H9 (cell line): ENCODE measurements around the gene RHOH. TPM values are rescaled to one million over a fixed set of nuclear protein-coding genes. Genes with fewer than 3 reads are reported as not detected.

ENCODE experiments used
- DNase-seq: peaks from one replicate; pipeline ENCODE4 v3.0.0-alpha.2; 2017
- H2AFZ ChIP-seq: one replicate; pipeline ENCODE4 v1.6.1; 2013; ENCODE audit warnings: mild to moderate bottlenecking, low read length, control low read depth, moderate library complexity
- H2AK5ac ChIP-seq: 2 replicates; pipeline ENCODE4 v1.6.1; 2013; ENCODE audit warnings: low read length, control low read depth, mixed read lengths; ENCODE audit not compliant: insufficient read length
- H2BK120ac ChIP-seq: one replicate; pipeline ENCODE4 v1.6.1; 2013; ENCODE audit warnings: low read depth, mild to moderate bottlenecking, low read length, control low read depth, inconsistent platforms; ENCODE audit not compliant: poor library complexity, severe bottlenecking
- H2BK12ac ChIP-seq: 2 replicates; pipeline ENCODE4 v1.6.1; 2013; ENCODE audit warnings: low read length, control low read depth, mixed read lengths, low read depth; ENCODE audit not compliant: insufficient read length
- H2BK15ac ChIP-seq: 2 replicates; pipeline ENCODE4 v1.6.1; 2013; ENCODE audit warnings: low read depth, low read length, control low read depth
- H2BK20ac ChIP-seq: one replicate; pipeline ENCODE4 v1.6.1; 2013; ENCODE audit warnings: low read depth, mild to moderate bottlenecking, low read length, control low read depth, inconsistent platforms; ENCODE audit not compliant: poor library complexity, severe bottlenecking
- H2BK5ac ChIP-seq: 2 replicates; pipeline ENCODE4 v1.6.1; 2013; ENCODE audit warnings: low read length, control low read depth, mixed read lengths; ENCODE audit not compliant: insufficient read length
- H3K14ac ChIP-seq: 2 replicates; pipeline ENCODE4 v1.6.1; 2013; ENCODE audit warnings: low read length, control low read depth; ENCODE audit not compliant: insufficient read depth
- H3K18ac ChIP-seq: 2 replicates; pipeline ENCODE4 v1.6.1; 2013; ENCODE audit warnings: low read depth, mild to moderate bottlenecking, mixed read lengths, low read length, control low read depth; ENCODE audit not compliant: insufficient read length
- H3K23ac ChIP-seq: 2 replicates; pipeline ENCODE4 v1.6.1; 2013; ENCODE audit warnings: low read length, control low read depth, mixed read lengths, low read depth; ENCODE audit not compliant: insufficient read length
- H3K23me2 ChIP-seq: 2 replicates; pipeline ENCODE4 v1.6.1; 2013; ENCODE audit warnings: low read depth, mild to moderate bottlenecking, mixed read lengths, low read length, control low read depth; ENCODE audit not compliant: insufficient read length, poor library complexity, severe bottlenecking
- H3K27ac ChIP-seq: 2 replicates; pipeline ENCODE4 v1.5.1; 2013; ENCODE audit warnings: low read length, control low read depth, mixed read lengths, low read depth; ENCODE audit not compliant: insufficient read length
- H3K27me3 ChIP-seq: 2 replicates; pipeline ENCODE4 v1.6.1; 2013; ENCODE audit warnings: low read length, control low read depth, inconsistent platforms; ENCODE audit not compliant: insufficient read depth
- H3K4ac ChIP-seq: 2 replicates; pipeline ENCODE4 v1.6.1; 2013; ENCODE audit warnings: low read depth, mild to moderate bottlenecking, control low read depth, inconsistent platforms, low read length, moderate library complexity
- H3K4me1 ChIP-seq: 2 replicates; pipeline ENCODE4 v1.6.1; 2013; ENCODE audit warnings: low read length, control low read depth, inconsistent platforms; ENCODE audit not compliant: insufficient read depth
- H3K4me2 ChIP-seq: 2 replicates; pipeline ENCODE4 v1.6.1; 2013; ENCODE audit warnings: low read length, control low read depth, mixed read lengths; ENCODE audit not compliant: insufficient read length, insufficient read depth
- H3K56ac ChIP-seq: 2 replicates; pipeline ENCODE4 v1.6.1; 2013; ENCODE audit warnings: low read depth, mild to moderate bottlenecking, mixed read lengths, low read length, control low read depth; ENCODE audit not compliant: insufficient read length
- H3K79me1 ChIP-seq: 2 replicates; pipeline ENCODE4 v1.6.1; 2013; ENCODE audit warnings: low read depth, mild to moderate bottlenecking, moderate library complexity, low read length, control low read depth, inconsistent platforms; ENCODE audit not compliant: insufficient read depth, poor library complexity, severe bottlenecking
- H3K79me2 ChIP-seq: 2 replicates; pipeline ENCODE4 v1.6.1; 2013; ENCODE audit warnings: low read length, control low read depth, inconsistent platforms; ENCODE audit not compliant: insufficient read depth
- H3K9ac ChIP-seq: 2 replicates; pipeline ENCODE4 v1.6.1; 2013; ENCODE audit warnings: low read length, control low read depth, mixed read lengths; ENCODE audit not compliant: insufficient read length; ENCODE audit errors: extremely low read depth
- H3K9me3 ChIP-seq: one replicate; pipeline ENCODE4 v1.6.1; 2013; ENCODE audit warnings: low read depth, low read length, inconsistent platforms; ENCODE audit not compliant: control insufficient read depth
- H3T11ph ChIP-seq: one replicate; pipeline ENCODE4 v1.6.1; 2013; ENCODE audit warnings: mild to moderate bottlenecking, low read length, control low read depth, inconsistent platforms
- H4K20me1 ChIP-seq: one replicate; pipeline ENCODE4 v1.6.1; 2013; ENCODE audit not compliant: control insufficient read depth, insufficient read length, insufficient read depth
- H4K5ac ChIP-seq: 2 replicates; pipeline ENCODE4 v1.6.1; 2013; ENCODE audit warnings: low read depth, mild to moderate bottlenecking, mixed read lengths, low read length, control low read depth; ENCODE audit not compliant: insufficient read length
- H4K8ac ChIP-seq: replicated peaks from 2 replicates; pipeline ENCODE4 v1.6.1; 2013; ENCODE audit warnings: low read length, control low read depth, mixed read lengths, low read depth; ENCODE audit not compliant: insufficient read length
- H4K91ac ChIP-seq: 2 replicates; pipeline ENCODE4 v1.6.1; 2013; ENCODE audit warnings: low read depth, mild to moderate bottlenecking, moderate library complexity, mixed read lengths, low read length, control low read depth; ENCODE audit not compliant: insufficient read length
- H3K27ac Mint-ChIP-seq, 3 experiments: 2 replicates in 2 of 3; 3 replicates in 1 of 3; pipeline ENCODE4 v1.8.0; 2020 to 2021; ENCODE audit warnings: mixed read lengths in 3 of 3, mild to moderate bottlenecking in 1 of 3, moderate library complexity in 1 of 3
- H3K27me3 Mint-ChIP-seq: 2 replicates; pipeline ENCODE4 v1.8.0; 2021; ENCODE audit warnings: low read depth, mild to moderate bottlenecking, moderate library complexity, mixed read lengths
- H3K36me3 Mint-ChIP-seq, 3 experiments: 2 replicates in 2 of 3; 3 replicates in 1 of 3; pipeline ENCODE4 v1.8.0; 2020 to 2021; ENCODE audit warnings: low read depth in 3 of 3, mixed read lengths in 3 of 3; ENCODE audit not compliant: insufficient read depth in 1 of 3
- H3K4me1 Mint-ChIP-seq, 2 experiments: 2 replicates each; pipeline ENCODE4 v1.8.0; 2020; ENCODE audit warnings: mixed read lengths in 2 of 2
- H3K4me3 Mint-ChIP-seq, 2 experiments: 2 replicates in 1 of 2; 3 replicates in 1 of 2; pipeline ENCODE4 v1.8.0; 2020 to 2021; ENCODE audit warnings: mild to moderate bottlenecking in 2 of 2, mixed read lengths in 2 of 2, moderate library complexity in 1 of 2
- H3K9me3 Mint-ChIP-seq, 2 experiments: 2 replicates in 1 of 2; 3 replicates in 1 of 2; pipeline ENCODE4 v1.8.0; 2020; ENCODE audit warnings: mild to moderate bottlenecking in 2 of 2, mixed read lengths in 2 of 2, moderate library complexity in 1 of 2
- WGBS: extraction: QIAGEN DNeasy Blood & Tissue Kit; methylation state at CpG from one replicate; pipeline ENCODE4 v1.1.7; 2013; ENCODE audit warnings: missing lambda C conversion rate, low lambda C conversion rate, mixed read lengths; ENCODE audit not compliant: insufficient read length; ENCODE audit errors: extremely low coverage; 5-methylcytosine and 5-hydroxymethylcytosine counted together
- total RNA-seq: library from RNA; stranded (reverse); gene quantifications from 2 replicates; pipeline ENCODE4 v1.2.1, GENCODE V29; 2021
- TF ChIP-seq, protein P1 (sequence below): fragments of 200-600 bp; sonication (generic); conservative IDR thresholded peaks from 3 replicates; pipeline ENCODE4 v1.8.0; 2021; ENCODE audit warnings: antibody characterized with exemption, mild to moderate bottlenecking

RHOH gene
- total RNA-seq, 1 experiment from 2014 or later, result 7.1 TPM

- Histone ChIP-seq H3K9me3 (no peaks in the 10 kb centered on the region), H3T11ph (no peak overlapping the region), H4K5ac (no peak overlapping the region), H3K56ac (no peak overlapping the region), H3K4ac (no peak overlapping the region), H3K18ac (no peak overlapping the region), H3K27me3 (no peaks in the 10 kb centered on the region), H3K23ac (no peak overlapping the region), H4K91ac (no peak overlapping the region), H3K79me2 (no peaks in the 10 kb centered on the region), H3K14ac (no peak overlapping the region), H4K20me1 (no peaks in the 10 kb centered on the region), H2BK20ac (no peak overlapping the region), H4K8ac (no peak overlapping the region), H2BK5ac (no peak overlapping the region), H3K9ac (no peak overlapping the region), H2BK12ac (no peak overlapping the region), H3K4me2 (no peak overlapping the region), H2BK120ac (no peak overlapping the region), H2BK15ac (no peak overlapping the region), H3K79me1 (no peaks in the 10 kb centered on the region), H2AK5ac (no peak overlapping the region), H3K23me2 (no peaks in the 10 kb centered on the region), H2AFZ (no peak overlapping the region), H3K4me1 (no peaks in the 10 kb centered on the region; the same call in 1 of the 2 replicates), H3K27ac (no peak overlapping the region)
- DNase-seq, result no peak
- Mint-ChIP-seq H3K27ac (peak overlapping the region in 2 of 3 experiments; percentile 14 to 63; a peak in 3 of 7 replicates), H3K4me3 (peak overlapping the region in 1 of 2 experiments; percentile 34; a peak in 1 of 5 replicates), H3K36me3 (no peaks in the 10 kb centered on the region), H3K27me3 (no peaks in the 10 kb centered on the region), H3K4me1 (peaks cover 42 to 53% of the 10 kb centered on the region in 2 experiments), H3K9me3 (peaks cover 0 to 3% of the 10 kb centered on the region in 2 experiments; a peak in 1 of 5 replicates)
- TF ChIP-seq, protein P1, sequence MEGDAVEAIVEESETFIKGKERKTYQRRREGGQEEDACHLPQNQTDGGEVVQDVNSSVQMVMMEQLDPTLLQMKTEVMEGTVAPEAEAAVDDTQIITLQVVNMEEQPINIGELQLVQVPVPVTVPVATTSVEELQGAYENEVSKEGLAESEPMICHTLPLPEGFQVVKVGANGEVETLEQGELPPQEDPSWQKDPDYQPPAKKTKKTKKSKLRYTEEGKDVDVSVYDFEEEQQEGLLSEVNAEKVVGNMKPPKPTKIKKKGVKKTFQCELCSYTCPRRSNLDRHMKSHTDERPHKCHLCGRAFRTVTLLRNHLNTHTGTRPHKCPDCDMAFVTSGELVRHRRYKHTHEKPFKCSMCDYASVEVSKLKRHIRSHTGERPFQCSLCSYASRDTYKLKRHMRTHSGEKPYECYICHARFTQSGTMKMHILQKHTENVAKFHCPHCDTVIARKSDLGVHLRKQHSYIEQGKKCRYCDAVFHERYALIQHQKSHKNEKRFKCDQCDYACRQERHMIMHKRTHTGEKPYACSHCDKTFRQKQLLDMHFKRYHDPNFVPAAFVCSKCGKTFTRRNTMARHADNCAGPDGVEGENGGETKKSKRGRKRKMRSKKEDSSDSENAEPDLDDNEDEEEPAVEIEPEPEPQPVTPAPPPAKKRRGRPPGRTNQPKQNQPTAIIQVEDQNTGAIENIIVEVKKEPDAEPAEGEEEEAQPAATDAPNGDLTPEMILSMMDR, result no peak
- no CpG with 5 or more reads among the region's 14 CpGs for WGBS
Measured at GRCh38 chr4:40190880-40191815, 5.7 kb upstream of the RHOH start.
